Bone marrow (tissue), 2 donors: Measurements from ENCODE around the gene KRTAP5-7.

Source experiments
- DNase-seq, 2 donors: peaks; one replicate each; lab custom pipeline; 2025; lab: John Stamatoyannopoulos, UW

The KRTAP5-7 gene

GRCh38 chr11:71495286-71496230 lies 31.5 kb upstream of the KRTAP5-7 start:
- DNase-seq, result no peak

GRCh38 chr11:71496421-71496820 lies 30.6 kb upstream of the KRTAP5-7 start:
- no peak for DNase-seq

- no peak for DNase-seq
Measured at GRCh38 chr11:71498091-71498490, 29.0 kb upstream of the KRTAP5-7 start.

GRCh38 chr11:71499125-71499524 lies 27.9 kb upstream of the KRTAP5-7 start:
- DNase-seq, result peak in 1 of 2 donors; percentile 72

- no peak for DNase-seq
Measured at GRCh38 chr11:71499546-71499945, 27.5 kb upstream of the KRTAP5-7 start.

DNA sequence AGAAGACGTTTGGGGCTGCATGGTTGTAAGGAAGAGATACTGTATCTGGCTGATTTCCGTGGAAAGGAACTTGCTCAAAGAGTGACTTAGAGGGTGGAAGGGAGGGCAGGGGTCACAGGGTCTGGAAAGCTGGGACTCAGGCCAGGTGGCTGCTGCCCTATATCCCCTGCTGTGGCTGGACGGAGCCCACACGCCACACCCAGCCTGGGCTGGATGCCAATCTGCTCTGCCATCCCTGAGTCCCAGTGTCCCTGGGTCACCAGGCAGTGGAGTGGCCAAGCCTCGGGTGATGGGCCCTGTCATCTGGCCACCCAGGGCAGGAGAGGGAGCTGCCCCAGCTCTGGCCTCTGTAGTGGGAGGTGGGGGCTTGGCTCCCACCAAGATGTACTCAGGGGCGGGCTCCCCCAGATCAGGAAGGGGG lies 26.5 kb upstream of the KRTAP5-7 start:
- no peak for DNase-seq

- DNase-seq, result no peak
Measured at GRCh38 chr11:71501071-71501985, 25.7 kb upstream of the KRTAP5-7 start.

DNA sequence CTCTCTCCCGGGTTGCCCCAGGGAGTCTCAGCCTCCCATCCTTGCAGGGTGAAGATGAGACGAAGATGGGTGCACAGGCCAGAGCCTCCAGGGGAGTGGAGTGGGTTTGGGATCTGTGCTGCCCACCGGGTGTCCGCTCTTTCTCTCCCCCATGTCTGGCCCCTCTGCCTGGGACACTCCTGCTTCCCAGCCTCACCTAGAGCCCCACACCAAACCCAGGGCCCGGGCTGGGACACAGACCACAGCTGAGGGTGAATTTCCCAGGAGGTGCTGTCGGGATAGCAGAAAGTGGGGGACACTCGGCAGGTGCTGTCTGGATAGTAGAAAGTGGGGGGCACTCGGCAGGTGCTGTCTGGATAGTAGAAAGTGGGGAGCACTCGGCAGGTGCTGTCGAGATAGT lies 25.0 kb upstream of the KRTAP5-7 start:
- no peak for DNase-seq

- DNase-seq, result no peak
Measured at GRCh38 chr11:71502871-71503435, 24.1 kb upstream of the KRTAP5-7 start.

GRCh38 chr11:71504531-71504930 lies 22.5 kb upstream of the KRTAP5-7 start:
- DNase-seq, result no peak

DNA sequence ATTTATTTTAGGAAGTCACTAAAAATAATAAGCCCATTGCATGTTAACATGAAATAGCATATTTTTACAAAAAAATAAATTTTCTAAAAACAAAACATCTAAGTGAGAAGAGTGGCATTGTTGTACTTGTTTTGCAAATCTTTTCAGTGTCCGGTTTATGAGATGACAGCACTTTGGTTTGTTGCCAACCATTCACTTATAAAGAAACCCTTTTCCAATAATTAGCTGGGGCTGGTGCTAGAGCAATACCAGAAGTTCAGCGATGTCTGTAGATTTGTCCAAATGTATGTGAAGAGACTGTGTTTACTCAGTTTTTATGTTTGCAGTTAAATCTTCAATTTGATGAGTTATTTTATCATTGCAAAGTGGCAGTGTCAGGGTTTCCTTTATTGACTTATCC lies 22.1 kb upstream of the KRTAP5-7 start:
- DNase-seq, result no peak

- DNase-seq, result no peak
Measured at GRCh38 chr11:71505781-71506180, 21.3 kb upstream of the KRTAP5-7 start.

- no peak for DNase-seq
Measured at GRCh38 chr11:71507102-71507501, 20.0 kb upstream of the KRTAP5-7 start.

- no peak for DNase-seq
Measured at GRCh38 chr11:71518506-71519471, 8.3 kb upstream of the KRTAP5-7 start.

GRCh38 chr11:71519546-71519945 lies 7.5 kb upstream of the KRTAP5-7 start:
- no peak for DNase-seq

- DNase-seq, result no peak
Measured at GRCh38 chr11:71525188-71525937, 1.7 kb upstream of the KRTAP5-7 start.

DNA sequence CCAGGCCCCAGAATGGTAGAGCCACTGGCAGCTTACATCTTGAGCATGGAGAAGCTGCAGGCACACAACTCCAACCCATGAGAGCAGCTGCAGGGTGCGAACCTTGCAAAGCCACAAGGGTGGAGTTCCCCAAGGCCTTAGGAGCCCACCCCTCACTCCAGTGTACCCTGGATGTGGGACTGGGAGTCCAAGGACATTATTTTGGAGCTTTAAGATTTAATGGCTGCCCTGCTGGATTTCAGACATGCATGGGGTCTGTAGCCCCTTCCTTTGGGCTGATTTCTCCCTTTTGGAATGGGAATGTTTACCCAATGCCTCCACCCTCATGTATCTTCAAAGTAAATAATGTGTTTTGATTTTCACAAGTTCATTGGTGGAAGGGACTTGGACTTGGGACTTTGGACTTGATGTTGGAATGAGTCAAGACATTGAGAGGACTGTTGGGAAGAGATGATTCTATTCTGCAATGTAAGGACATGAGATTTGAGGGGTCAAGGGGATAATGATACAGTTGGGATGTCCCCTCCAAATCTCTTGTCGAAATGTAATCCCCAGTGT lies 1.1 kb upstream of the KRTAP5-7 start:
- no peak for DNase-seq

GRCh38 chr11:71527576-71528210 lies 626 bp downstream of the KRTAP5-7 start:
- no peak for DNase-seq

GRCh38 chr11:71530602-71531001 lies 3.5 kb downstream of the KRTAP5-7 start:
- no peak for DNase-seq
